Endothelial cell of umbilical vein (primary cell): ENCODE data around the gene HEMGN. TPM values are rescaled to one million over a fixed set of nuclear protein-coding genes. Genes with fewer than 3 reads are reported as not detected.
"Not testable (repeated sequence)": the region's sequence is repeated elsewhere in the genome, so short reads cannot be mapped to it uniquely, and the experiment has no call there.

ENCODE experiments used
- BruUV-seq: library from RNA; stranded (reverse); fragments of 400-500 nt; replicated peaks from 2 replicates; lab custom pipeline; 2021; lab: Mats Ljungman, UMichigan
- CTCF ChIA-PET: fragments of 300-600, 350-600 bp; sonication (Branson Sonifier 250); formaldehyde crosslinking; loops from one replicate; lab custom pipeline; 2021; ENCODE audit warnings: antibody characterized with exemption, inconsistent platforms; lab: Charles Lee
- POLR2A ChIA-PET: fragments of 300-600, 350-600 bp; sonication (Branson Sonifier 250); formaldehyde crosslinking; loops from one replicate; lab custom pipeline; 2021; ENCODE audit warnings: antibody characterized with exemption, inconsistent platforms; lab: Charles Lee
- DNase-seq: peaks from one replicate; pipeline ENCODE4 v3.0.0-alpha.2; 2011; ENCODE audit warnings: low read depth, low spot score
- FAIRE-seq: peaks from 2 replicates; lab custom pipeline; 2011; peaks lifted over from hg19 to GRCh38; lab: Jason Lieb, UNC
- H2AFZ ChIP-seq: 2 replicates; pipeline ENCODE4 v1.6.0; 2012; ENCODE audit warnings: low read depth, low read length, control low read depth, inconsistent platforms
- H3K27ac ChIP-seq: 2 replicates; pipeline ENCODE4 v1.5.1; 2011; ENCODE audit warnings: low read depth, mild to moderate bottlenecking, control low read depth, low read length, moderate library complexity; ENCODE audit not compliant: insufficient read depth
- H3K27me3 ChIP-seq, 2 experiments: 2 replicates each; pipeline versions ENCODE4 v1.6.0 to v1.6.1; 2011; ENCODE audit warnings: low read length in 2 of 2, mixed read lengths in 1 of 2; ENCODE audit not compliant: control insufficient read depth in 2 of 2, insufficient read depth in 2 of 2
- H3K36me3 ChIP-seq, 2 experiments: 2 replicates in 1 of 2; 3 replicates in 1 of 2; pipeline ENCODE4 v1.5.1; 2011; ENCODE audit warnings: low read length in 2 of 2, mild to moderate bottlenecking in 1 of 2, moderate library complexity in 1 of 2; ENCODE audit not compliant: control insufficient read depth in 2 of 2, insufficient read depth in 2 of 2; ENCODE audit errors: extremely low read depth in 1 of 2
- H3K4me1 ChIP-seq: 3 replicates; pipeline ENCODE4 v1.5.1; 2011; ENCODE audit warnings: mild to moderate bottlenecking, low read length; ENCODE audit not compliant: control insufficient read depth, insufficient read depth; ENCODE audit errors: extremely low read depth
- H3K4me2 ChIP-seq: 2 replicates; pipeline ENCODE4 v1.6.1; 2011; ENCODE audit warnings: low read length, control low read depth, mixed read lengths; ENCODE audit not compliant: insufficient read depth
- H3K4me3 ChIP-seq, 3 experiments: fragments of 200-600 bp in 1 of 3; sonication (generic), shearing (Covaris generic) in 1 of 3; replicated peaks in 1 of 3; 2 replicates each; pipeline ENCODE4 v1.5.1; 2011 to 2016; ENCODE audit warnings: control low read depth in 3 of 3, low read length in 3 of 3, mild to moderate bottlenecking in 2 of 3, inconsistent platforms in 1 of 3, low read depth in 1 of 3, moderate library complexity in 1 of 3; ENCODE audit not compliant: insufficient read depth in 1 of 3
- H3K79me2 ChIP-seq: 2 replicates; pipeline ENCODE4 v1.6.0; 2012; ENCODE audit warnings: low read length, inconsistent platforms; ENCODE audit not compliant: control insufficient read depth, insufficient read depth
- H3K9ac ChIP-seq: replicated peaks from 2 replicates; pipeline ENCODE3; 2011; ENCODE audit warnings: low read length, control low read depth; ENCODE audit not compliant: insufficient read depth; ENCODE audit errors: extremely low read depth
- H3K9me1 ChIP-seq: replicated peaks from 3 replicates; pipeline ENCODE4 v1.6.0; 2011; ENCODE audit warnings: mild to moderate bottlenecking, low read length; ENCODE audit not compliant: control insufficient read depth, insufficient read depth; ENCODE audit errors: extremely low read depth
- H3K9me3 ChIP-seq: replicated peaks from 2 replicates; pipeline ENCODE4 v1.5.1; 2012; ENCODE audit warnings: low read length, inconsistent platforms; ENCODE audit not compliant: control insufficient read depth, insufficient read depth
- H4K20me1 ChIP-seq: replicated peaks from 2 replicates; pipeline ENCODE3; 2011; ENCODE audit warnings: mild to moderate bottlenecking, low read length; ENCODE audit not compliant: control insufficient read depth, insufficient read depth; ENCODE audit errors: extremely low read depth
- EZH2 ChIP-seq: IDR thresholded peaks from 2 replicates; pipeline ENCODE4 v1.6.1; 2012; ENCODE audit warnings: borderline replicate concordance, low read depth, mild to moderate bottlenecking, moderate library complexity, low read length, inconsistent platforms; ENCODE audit not compliant: severe bottlenecking
- FOS ChIP-seq: IDR thresholded peaks from 2 replicates; pipeline ENCODE4 v1.6.1; 2011; ENCODE audit warnings: mild to moderate bottlenecking, low read length, moderate library complexity, borderline replicate concordance; ENCODE audit not compliant: insufficient read depth
- GATA2 ChIP-seq: IDR thresholded peaks from 2 replicates; pipeline ENCODE4 v1.7.0; 2011; ENCODE audit warnings: low read depth, mild to moderate bottlenecking, moderate library complexity, mixed read lengths, low read length; ENCODE audit not compliant: insufficient read length, insufficient read depth
- MYC ChIP-seq: IDR thresholded peaks from one replicate; pipeline ENCODE4 v1.6.1; 2011; ENCODE audit warnings: mild to moderate bottlenecking, low read depth, low read length
- POLR2A ChIP-seq: IDR thresholded peaks from 2 replicates; pipeline ENCODE4 v1.6.1; 2012; ENCODE audit warnings: low read depth, mild to moderate bottlenecking, control low read depth, low read length
- dilution Hi-C: fragments of 300-500 bp; cut with MboI; formaldehyde crosslinking; loops from one replicate; pipeline ENCODE4 v1.15.0; 2019; ENCODE audit warnings: low sequenced_read_pairs; ENCODE audit not compliant: extremely low pct_ligation_motif_present
- intact Hi-C: fragments of 100-400 bp; cut with micrococcal nuclease; formaldehyde crosslinking; loops from one replicate; pipeline ENCODE4 v1.10.0; 2022
- polyA plus RNA-seq, 4 experiments: library from polyadenylated mRNA; depleted of rRNA in 3 of 4; stranded (reverse) in 3 of 4; unstranded in 1 of 4; fragments of >200 nt; gene quantifications; 2 replicates each; pipeline versions ENCODE4 v1.2.1 to v1.2.3, GENCODE V29; 2011 to 2012; ENCODE audit warnings: missing spikeins in 1 of 4
- total RNA-seq: library from RNA; stranded (reverse); gene quantifications from 2 replicates; pipeline ENCODE4 v1.2.3, GENCODE V29; 2021
- TF ChIP-seq, protein P1 (sequence below), 2 donors: IDR thresholded peaks; 1 replicate in 1 of 2; 2 replicates in 1 of 2; pipeline ENCODE4 v1.5.1; 2011; ENCODE audit warnings: low read length in 2 of 2, mild to moderate bottlenecking in 2 of 2, moderate library complexity in 2 of 2, control low read depth in 1 of 2, inconsistent platforms in 1 of 2, low read depth in 1 of 2; ENCODE audit not compliant: insufficient read depth in 1 of 2; ENCODE audit errors: extremely low read depth in 1 of 2

HEMGN gene
- total and polyA plus RNA-seq, 2 donors (not counting 3 experiments of a cell fraction or from before 2014, with no cell fraction given) = not detected

DNA sequence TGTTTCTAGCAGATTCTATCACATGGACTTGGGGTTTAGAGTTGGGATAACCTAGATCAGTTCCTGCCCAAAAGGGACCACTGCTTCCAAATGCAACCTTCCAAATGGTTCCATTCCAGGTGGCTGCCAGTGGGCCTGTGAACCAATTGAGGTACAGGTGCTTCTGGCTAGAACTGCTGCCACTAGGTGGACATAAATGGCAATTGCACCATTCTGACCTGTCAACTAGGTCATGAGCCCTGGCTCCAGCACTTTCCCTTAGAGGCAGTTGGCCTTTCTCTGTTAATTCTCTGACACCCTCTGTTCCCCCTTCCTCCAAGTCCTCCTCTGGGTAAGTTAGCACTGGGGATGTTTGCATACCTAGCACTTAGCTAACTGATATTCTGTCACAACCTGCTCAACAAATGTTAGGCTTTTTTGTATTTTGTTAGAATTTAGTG, 16.6 kb upstream of the HEMGN start:
- Histone ChIP-seq H3K9ac (no peak overlapping the region), H3K4me2 (no peak overlapping the region), H3K27me3 (peaks cover 2 to 3% of the 10 kb centered on the region in 2 experiments), H3K79me2 (no peaks in the 10 kb centered on the region), H3K36me3 (no peaks in the 10 kb centered on the region), H3K4me3 (no peak overlapping the region), H3K27ac (no peak overlapping the region), H3K9me1 (no peaks in the 10 kb centered on the region), H3K4me1 (no peaks in the 10 kb centered on the region), H4K20me1 (no peaks in the 10 kb centered on the region), H2AFZ (no peak overlapping the region), H3K9me3 (no peaks in the 10 kb centered on the region)
- ChIA-PET POLR2A (no interaction called here), CTCF (interaction anchor here (0.9 kb wide), 1 partner anchor 10 kb away, joined by 3 read pairs; no protein-coding TSS in a partner anchor)
- BruUV-seq = no TSS peak
- intact Hi-C loops = loop anchor here (1.0 kb wide), 2 partner anchors 31 to 244 kb away; no protein-coding TSS in a partner anchor
- dilution Hi-C loops = no loop called here
- FAIRE-seq = peak; percentile 75
- DNase-seq = peak; percentile 21
- TF ChIP-seq FOS (no peak), GATA2 (no peak), EZH2 (no peak), POLR2A (no peak), MYC (no peak)
- TF ChIP-seq, protein P1, sequence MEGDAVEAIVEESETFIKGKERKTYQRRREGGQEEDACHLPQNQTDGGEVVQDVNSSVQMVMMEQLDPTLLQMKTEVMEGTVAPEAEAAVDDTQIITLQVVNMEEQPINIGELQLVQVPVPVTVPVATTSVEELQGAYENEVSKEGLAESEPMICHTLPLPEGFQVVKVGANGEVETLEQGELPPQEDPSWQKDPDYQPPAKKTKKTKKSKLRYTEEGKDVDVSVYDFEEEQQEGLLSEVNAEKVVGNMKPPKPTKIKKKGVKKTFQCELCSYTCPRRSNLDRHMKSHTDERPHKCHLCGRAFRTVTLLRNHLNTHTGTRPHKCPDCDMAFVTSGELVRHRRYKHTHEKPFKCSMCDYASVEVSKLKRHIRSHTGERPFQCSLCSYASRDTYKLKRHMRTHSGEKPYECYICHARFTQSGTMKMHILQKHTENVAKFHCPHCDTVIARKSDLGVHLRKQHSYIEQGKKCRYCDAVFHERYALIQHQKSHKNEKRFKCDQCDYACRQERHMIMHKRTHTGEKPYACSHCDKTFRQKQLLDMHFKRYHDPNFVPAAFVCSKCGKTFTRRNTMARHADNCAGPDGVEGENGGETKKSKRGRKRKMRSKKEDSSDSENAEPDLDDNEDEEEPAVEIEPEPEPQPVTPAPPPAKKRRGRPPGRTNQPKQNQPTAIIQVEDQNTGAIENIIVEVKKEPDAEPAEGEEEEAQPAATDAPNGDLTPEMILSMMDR (IDR thresholded peaks at IDR 0.05; ENCODE audit: extremely low read depth in 1 of 2, insufficient read depth in 1 of 2, low read depth in 1 of 2, low read length in 2 of 2) = peak; percentile 37 to 58

GRCh38 chr9:97950873-97951272, 12.9 kb upstream of the HEMGN start:
- H3K27me3 ChIP-seq, H3K9me3 ChIP-seq, DNase-seq, H3K4me1 ChIP-seq, H4K20me1 ChIP-seq, H3K36me3 ChIP-seq, H2AFZ ChIP-seq, FAIRE-seq, H3K27ac ChIP-seq, H3K9me1 ChIP-seq, CTCF ChIA-PET, H3K4me3 ChIP-seq, BruUV-seq, dilution Hi-C loops, H3K9ac ChIP-seq, POLR2A ChIA-PET, H3K4me2 ChIP-seq, intact Hi-C loops, H3K79me2 ChIP-seq: not testable (repeated sequence)

- CTCF ChIA-PET, H3K9ac ChIP-seq, H3K79me2 ChIP-seq, dilution Hi-C loops, intact Hi-C loops, H3K9me3 ChIP-seq, H3K4me3 ChIP-seq, H3K4me2 ChIP-seq, POLR2A ChIA-PET, H3K36me3 ChIP-seq, H2AFZ ChIP-seq, BruUV-seq, H3K9me1 ChIP-seq, H3K27ac ChIP-seq, H4K20me1 ChIP-seq, H3K4me1 ChIP-seq, FAIRE-seq, DNase-seq: not testable (repeated sequence)
- H3K27me3 ChIP-seq = peaks cover 9 to 24% of the 10 kb centered on the region in 2 experiments
Measured at GRCh38 chr9:97947094-97947493, 9.1 kb upstream of the HEMGN start.
